Measurements from ENCODE around the gene C16orf74.

Gene C16orf74

GRCh38 chr16:85774811-85775210, 23.9 kb upstream of the C16orf74 start:
- DNase-seq, result no peak

GRCh38 chr16:85774136-85774535, 23.2 kb upstream of the C16orf74 start:
- no peak for DNase-seq

GRCh38 chr16:85773044-85773443, 22.1 kb upstream of the C16orf74 start:
- no peak for DNase-seq

GRCh38 chr16:85770741-85771140, 19.8 kb upstream of the C16orf74 start:
- DNase-seq, result no peak

GRCh38 chr16:85768199-85768598, 17.3 kb upstream of the C16orf74 start:
- no peak for DNase-seq

- DNase-seq, result peak in 8 of 56 donors; percentile 5 to 29 (median 10)
These were observed 16.6 kb upstream of the C16orf74 start for GRCh38 chr16:85767531-85767930.

- no peak for DNase-seq
These were observed 14.9 kb upstream of the C16orf74 start for GRCh38 chr16:85765767-85766166.

GRCh38 chr16:85765211-85765610, 14.3 kb upstream of the C16orf74 start:
- peak in 7 of 56 donors; percentile 5 to 19 (median 11) for DNase-seq

- no peak for DNase-seq
These were observed 12.7 kb upstream of the C16orf74 start for GRCh38 chr16:85763616-85764015.

GRCh38 chr16:85762970-85763369, 12.1 kb upstream of the C16orf74 start:
- no peak for DNase-seq

GRCh38 chr16:85761861-85762260, 11.0 kb upstream of the C16orf74 start:
- no peak for DNase-seq

- DNase-seq, result no peak
These were observed 8.9 kb upstream of the C16orf74 start for GRCh38 chr16:85759631-85760419.

- DNase-seq, result no peak
These were observed 8.2 kb upstream of the C16orf74 start for GRCh38 chr16:85759136-85759535.

- DNase-seq, result no peak
These were observed 6.5 kb upstream of the C16orf74 start for GRCh38 chr16:85757341-85757822.

GRCh38 chr16:85755929-85756768, 5.3 kb upstream of the C16orf74 start:
- no peak for DNase-seq

- DNase-seq, result no peak
These were observed 3.5 kb upstream of the C16orf74 start for GRCh38 chr16:85754413-85754812.

GRCh38 chr16:85753976-85754375, 3.1 kb upstream of the C16orf74 start:
- no peak for DNase-seq

- no peak for DNase-seq
These were observed 2.7 kb upstream of the C16orf74 start for GRCh38 chr16:85753559-85753958.

- no peak for DNase-seq
These were observed 1.9 kb upstream of the C16orf74 start for GRCh38 chr16:85752511-85753420.

GRCh38 chr16:85751698-85752501, 1.0 kb upstream of the C16orf74 start:
- DNase-seq, result no peak

Measured in nucleus accumbens (tissue), 56 donors.